ENCODE data around the gene LRP1B. TPM values are rescaled to one million over a fixed set of nuclear protein-coding genes. Genes with fewer than 3 reads are reported as not detected.
A peak's percentile ranks its signal among the peaks of the same experiment; 100 is the strongest.

The LRP1B gene
- total RNA-seq, 8 experiments from 2014 or later: 0.04 to 31.2 (median 11.5) TPM

GRCh38 chr2:141555876-141556470 is 574.8 kb downstream of the LRP1B start:
- WGBS, 10 experiments: 18 to 89% (median 76%) methylated on average over 4 to 5 of the region's 5 CpGs; no CpG with 5 or more reads in 1 of the 10 experiments
- no peak for ATAC-seq (replicated peaks in 6 of 8)
- Histone ChIP-seq H3K4me3 (no peak overlapping the region), H3K27ac (no peak overlapping the region), H3K4me1 (replicated peaks in 1 of 2) (peaks cover 0 to 6% of the 10 kb centered on the region in 2 donors)
- in situ Hi-C loops (cut with MboI; ENCODE audit: low pct_unique_long_range_greater_than_20kb in 2 of 9, low sequenced_read_pairs in 9 of 9, unreplicated experiment in 9 of 9): no loop called here

DNA sequence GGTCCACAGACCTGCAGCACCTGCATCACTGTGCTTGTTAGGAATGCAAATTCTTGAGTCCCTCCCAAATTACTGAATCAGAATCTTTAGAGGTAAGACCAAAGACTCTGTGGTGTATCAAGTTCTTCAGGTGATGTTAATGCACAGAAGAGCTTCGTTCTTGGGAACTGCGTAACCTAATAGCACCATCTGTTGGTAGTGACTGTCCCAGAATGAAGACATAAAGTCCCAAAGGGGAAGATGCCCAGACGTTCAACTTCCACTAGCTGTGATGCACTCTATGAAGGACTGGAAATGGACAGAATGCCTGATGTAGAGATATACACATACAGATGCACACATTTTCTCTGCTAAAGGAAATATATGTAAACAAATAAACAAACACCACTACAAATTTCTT is 576.0 kb downstream of the LRP1B start:
- in situ Hi-C loops (cut with MboI; ENCODE audit: low pct_unique_long_range_greater_than_20kb in 2 of 9, low sequenced_read_pairs in 9 of 9, unreplicated experiment in 9 of 9): no loop called here
- no peak overlapping the region for H3K27ac ChIP-seq
- H3K4me3 ChIP-seq: no peak overlapping the region
- no peaks in the 10 kb centered on the region for H3K4me1 ChIP-seq (replicated peaks in 1 of 2)
- 0 to 43% (median 25%) methylated on average over 1 to 3 of the region's 3 CpGs; no CpG with 5 or more reads in 3 of the 10 experiments for WGBS, 10 experiments
- ATAC-seq (replicated peaks in 6 of 8): peak in 7 of 8 experiments; percentile 31 to 64 (median 60)

DNA sequence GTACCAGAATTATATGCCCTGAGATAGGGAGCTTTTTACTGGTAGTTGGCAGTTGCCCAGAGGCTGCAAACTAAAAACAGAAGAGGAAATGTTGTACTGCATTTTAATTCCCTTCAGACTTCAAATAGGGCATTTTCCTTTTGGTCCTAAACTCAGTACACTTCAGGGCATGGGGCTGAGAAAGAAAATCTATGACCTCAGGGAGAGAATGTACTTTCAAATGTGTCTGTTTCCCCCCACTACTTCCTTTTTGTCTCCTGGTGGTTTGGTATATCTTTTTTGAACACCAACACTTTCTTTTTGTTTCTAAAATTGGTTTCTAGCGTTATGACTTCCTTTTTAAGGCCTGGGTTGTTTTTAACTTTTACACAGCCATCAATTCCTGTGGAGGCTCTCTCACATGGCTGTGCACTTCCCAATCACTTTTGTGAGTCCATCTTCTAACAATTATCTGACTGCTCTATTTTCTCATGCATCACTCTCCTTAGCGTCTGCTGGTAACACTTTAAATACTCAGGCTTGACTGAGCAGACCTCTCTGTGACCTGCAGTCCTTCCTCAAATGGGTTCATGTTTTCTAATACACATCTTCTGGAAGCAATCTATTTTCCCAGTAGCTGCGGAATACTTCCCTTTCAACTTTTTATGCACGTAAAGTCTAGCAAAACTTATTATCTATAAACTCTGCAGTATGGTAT is 596.0 kb downstream of the LRP1B start:
- Histone ChIP-seq H3K4me3 (no peak overlapping the region), H3K27ac (no peak overlapping the region)
- peak in 2 of 8 experiments; percentile 67 to 75 for ATAC-seq (replicated peaks in 6 of 8)

DNA sequence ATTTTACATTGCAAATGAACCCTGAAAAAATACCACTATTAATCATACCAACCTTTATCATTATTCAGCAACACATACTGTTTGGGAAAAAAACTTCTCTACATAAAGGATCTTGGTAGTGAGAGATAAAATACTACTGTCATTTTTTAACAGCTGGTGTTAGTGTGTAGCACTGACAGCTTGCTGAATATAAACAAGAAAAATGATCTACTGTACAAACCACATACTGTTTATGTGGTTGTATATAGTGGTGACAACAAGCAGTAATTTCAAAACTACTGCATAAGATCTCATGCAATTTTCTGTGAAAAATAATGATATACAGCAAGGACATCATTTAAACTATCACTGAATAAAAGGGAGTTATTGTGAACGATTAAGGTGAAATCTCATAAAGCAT is 601.2 kb downstream of the LRP1B start:
- H3K27ac ChIP-seq: no peak overlapping the region
- ATAC-seq (replicated peaks in 6 of 8): peak in 5 of 8 experiments; percentile 25 to 71 (median 60)
- WGBS, 10 experiments: 0 to 89% (median 60%) methylated on average over 1 of the region's 1 CpG; no CpG with 5 or more reads in 1 of the 10 experiments
- H3K4me1 ChIP-seq (replicated peaks in 1 of 2): peaks cover 3 to 25% of the 10 kb centered on the region in 2 donors
- H3K4me3 ChIP-seq: no peak overlapping the region
- in situ Hi-C loops (cut with MboI; ENCODE audit: low pct_unique_long_range_greater_than_20kb in 2 of 9, low sequenced_read_pairs in 9 of 9, unreplicated experiment in 9 of 9): no loop called here

More for the DNA sequence above, 596.0 kb downstream of the LRP1B start:
- peaks cover 10 to 37% of the 10 kb centered on the region in 2 donors for H3K4me1 ChIP-seq (replicated peaks in 1 of 2)
- in situ Hi-C loops (cut with MboI; ENCODE audit: low pct_unique_long_range_greater_than_20kb in 2 of 9, low sequenced_read_pairs in 9 of 9, unreplicated experiment in 9 of 9): no loop called here
- WGBS, 10 experiments: 0 to 100% (median 26%) methylated on average over 1 to 4 of the region's 4 CpGs

GRCh38 chr2:141528990-141529389 is 601.8 kb downstream of the LRP1B start:
- H3K27ac ChIP-seq: no peak overlapping the region
- in situ Hi-C loops (cut with MboI; ENCODE audit: low pct_unique_long_range_greater_than_20kb in 2 of 9, low sequenced_read_pairs in 9 of 9, unreplicated experiment in 9 of 9): no loop called here
- H3K4me3 ChIP-seq: no peak overlapping the region
- 28 to 100% (median 72%) methylated on average over 2 to 5 of the region's 5 CpGs for WGBS, 10 experiments
- no peak for ATAC-seq (replicated peaks in 6 of 8)
- peaks cover 3 to 25% of the 10 kb centered on the region in 2 donors for H3K4me1 ChIP-seq (replicated peaks in 1 of 2)

GRCh38 chr2:141526760-141527159 is 604.1 kb downstream of the LRP1B start:
- WGBS, 10 experiments: 17 to 100% (median 79%) methylated on average over 1 to 2 of the region's 2 CpGs; no CpG with 5 or more reads in 1 of the 10 experiments

GRCh38 chr2:141524777-141525176 is 606.0 kb downstream of the LRP1B start:
- no peak for ATAC-seq (replicated peaks in 6 of 8)
- Histone ChIP-seq H3K4me3 (no peak overlapping the region), H3K27ac (no peak overlapping the region), H3K4me1 (replicated peaks in 1 of 2) (peaks cover 0 to 4% of the 10 kb centered on the region in 2 donors)
- WGBS, 10 experiments: 34 to 95% (median 67%) methylated on average over 2 to 3 of the region's 3 CpGs; no CpG with 5 or more reads in 1 of the 10 experiments
- in situ Hi-C loops (cut with MboI; ENCODE audit: low pct_unique_long_range_greater_than_20kb in 2 of 9, low sequenced_read_pairs in 9 of 9, unreplicated experiment in 9 of 9): no loop called here

More at GRCh38 chr2:141526760-141527159, 604.1 kb downstream of the LRP1B start:
- Histone ChIP-seq H3K4me1 (replicated peaks in 1 of 2) (peaks cover 3 to 23% of the 10 kb centered on the region in 2 donors), H3K4me3 (no peak overlapping the region), H3K27ac (no peak overlapping the region)
- in situ Hi-C loops (cut with MboI; ENCODE audit: low pct_unique_long_range_greater_than_20kb in 2 of 9, low sequenced_read_pairs in 9 of 9, unreplicated experiment in 9 of 9): no loop called here
- ATAC-seq (replicated peaks in 6 of 8): no peak

- H3K4me3 ChIP-seq: no peak overlapping the region
- in situ Hi-C loops (cut with MboI; ENCODE audit: low pct_unique_long_range_greater_than_20kb in 2 of 9, low sequenced_read_pairs in 9 of 9, unreplicated experiment in 9 of 9): no loop called here
- H3K27ac ChIP-seq: no peak overlapping the region
- no peaks in the 10 kb centered on the region for H3K4me1 ChIP-seq (replicated peaks in 1 of 2)
- no peak for ATAC-seq (replicated peaks in 6 of 8)
Observed at GRCh38 chr2:141523199-141523598, 607.6 kb downstream of the LRP1B start.

DNA sequence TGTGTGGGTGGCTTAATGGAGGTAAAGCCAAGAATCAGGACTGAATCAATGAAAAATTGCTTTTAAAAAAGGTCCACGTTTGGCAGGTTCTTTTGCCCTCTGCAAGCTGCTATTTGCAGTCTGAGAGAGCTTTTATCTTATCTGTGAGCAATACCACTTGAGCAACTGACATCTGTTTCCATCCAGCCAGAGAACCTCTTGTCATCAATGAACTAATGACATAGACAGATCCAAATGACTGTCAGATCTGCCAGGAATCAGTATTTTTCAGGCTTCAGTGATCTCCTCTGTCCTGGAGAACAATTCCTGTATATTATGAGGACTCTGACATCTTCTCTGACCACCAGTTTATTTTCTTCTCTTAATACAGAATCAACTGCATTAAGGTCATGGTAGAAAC is 608.1 kb downstream of the LRP1B start:
- ATAC-seq (replicated peaks in 6 of 8): no peak
- WGBS, 10 experiments: 0 to 100% (median 55%) methylated on average over 1 of the region's 1 CpG; no CpG with 5 or more reads in 3 of the 10 experiments
- no peak overlapping the region for H3K4me3 ChIP-seq
- in situ Hi-C loops (cut with MboI; ENCODE audit: low pct_unique_long_range_greater_than_20kb in 2 of 9, low sequenced_read_pairs in 9 of 9, unreplicated experiment in 9 of 9): no loop called here
- H3K27ac ChIP-seq: no peak overlapping the region
- no peaks in the 10 kb centered on the region for H3K4me1 ChIP-seq (replicated peaks in 1 of 2)

- 27 to 94% (median 86%) methylated on average over 2 to 3 of the region's 3 CpGs for WGBS, 10 experiments
- Histone ChIP-seq H3K27ac (no peak overlapping the region), H3K4me1 (replicated peaks in 1 of 2) (no peaks in the 10 kb centered on the region), H3K4me3 (no peak overlapping the region)
- no peak for ATAC-seq (replicated peaks in 6 of 8)
- in situ Hi-C loops (cut with MboI; ENCODE audit: low pct_unique_long_range_greater_than_20kb in 2 of 9, low sequenced_read_pairs in 9 of 9, unreplicated experiment in 9 of 9): no loop called here
Observed at GRCh38 chr2:141522048-141522447, 608.8 kb downstream of the LRP1B start.

DNA sequence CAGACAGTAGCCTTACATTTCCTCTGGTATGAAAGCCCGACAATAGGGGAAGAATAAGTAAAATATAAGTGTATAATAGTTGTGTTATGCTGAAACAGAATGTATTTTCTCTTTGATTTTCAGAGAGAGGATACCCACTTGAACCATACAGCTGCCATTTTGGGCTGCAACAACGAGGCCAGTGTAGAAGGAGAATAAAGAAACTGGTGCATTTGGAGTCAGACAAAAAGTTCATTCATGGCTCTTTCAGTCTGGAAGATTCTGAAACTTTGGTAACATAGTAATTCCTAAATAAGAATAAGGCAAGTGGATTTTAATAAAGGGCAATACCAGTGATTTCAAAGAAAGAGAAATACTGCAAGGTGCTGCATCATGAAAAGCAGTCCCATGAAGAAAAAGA is 610.9 kb downstream of the LRP1B start:
- H3K4me3 ChIP-seq: no peak overlapping the region
- no peaks in the 10 kb centered on the region for H3K4me1 ChIP-seq (replicated peaks in 1 of 2)
- WGBS, 10 experiments: 0 to 100% (median 100%) methylated on average over 1 to 2 of the region's 2 CpGs; no CpG with 5 or more reads in 3 of the 10 experiments
- ATAC-seq (replicated peaks in 6 of 8): no peak
- no peak overlapping the region for H3K27ac ChIP-seq
- in situ Hi-C loops (cut with MboI; ENCODE audit: low pct_unique_long_range_greater_than_20kb in 2 of 9, low sequenced_read_pairs in 9 of 9, unreplicated experiment in 9 of 9): no loop called here

GRCh38 chr2:141517852-141518421 is 612.9 kb downstream of the LRP1B start:
- ATAC-seq (replicated peaks in 6 of 8): no peak
- in situ Hi-C loops (cut with MboI; ENCODE audit: low pct_unique_long_range_greater_than_20kb in 2 of 9, low sequenced_read_pairs in 9 of 9, unreplicated experiment in 9 of 9): no loop called here
- H3K4me3 ChIP-seq: no peak overlapping the region
- WGBS, 10 experiments: 33 to 100% (median 83%) methylated on average over 1 to 2 of the region's 2 CpGs; no CpG with 5 or more reads in 3 of the 10 experiments
- H3K27ac ChIP-seq: no peak overlapping the region
- H3K4me1 ChIP-seq (replicated peaks in 1 of 2): no peaks in the 10 kb centered on the region

DNA sequence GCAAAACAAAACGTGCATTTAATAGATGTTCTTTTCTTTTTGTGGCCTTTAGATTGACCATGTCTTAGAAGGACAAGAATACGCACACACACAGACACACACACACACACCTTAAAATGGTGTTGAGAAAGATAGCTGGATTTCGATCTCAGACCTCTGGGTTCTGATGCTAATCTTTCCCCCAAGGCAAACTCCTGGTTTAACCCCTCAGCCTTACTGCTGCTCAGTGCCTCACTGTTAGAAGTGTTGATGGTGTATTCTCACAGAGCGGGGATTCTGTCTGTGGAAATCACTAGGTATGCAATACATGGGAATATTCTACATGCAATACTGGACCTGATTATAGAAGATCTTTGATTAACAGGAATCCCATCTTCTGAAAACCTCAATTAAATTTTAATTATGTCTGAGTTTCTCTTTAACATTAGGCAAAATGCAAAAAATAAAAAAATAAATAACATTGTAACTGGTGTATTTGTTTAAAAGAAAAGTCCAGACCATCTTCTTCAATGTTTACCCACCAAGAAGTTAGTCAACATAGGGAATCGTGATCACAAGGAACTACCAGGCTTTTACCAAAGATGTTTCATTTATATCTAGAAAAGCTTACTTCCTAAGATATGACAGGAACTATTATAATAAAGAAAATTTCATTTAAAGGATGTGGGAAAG is 613.5 kb downstream of the LRP1B start:
- H3K4me3 ChIP-seq: no peak overlapping the region
- WGBS, 10 experiments: 27 to 100% (median 86%) methylated on average over 1 to 3 of the region's 5 CpGs; no CpG with 5 or more reads in 1 of the 10 experiments
- no peaks in the 10 kb centered on the region for H3K4me1 ChIP-seq (replicated peaks in 1 of 2)
- ATAC-seq (replicated peaks in 6 of 8): no peak
- in situ Hi-C loops (cut with MboI; ENCODE audit: low pct_unique_long_range_greater_than_20kb in 2 of 9, low sequenced_read_pairs in 9 of 9, unreplicated experiment in 9 of 9): no loop called here
- H3K27ac ChIP-seq: no peak overlapping the region
